Measurements from ENCODE around the gene AMN1. TPM values are rescaled to one million over a fixed set of nuclear protein-coding genes. Genes with fewer than 3 reads are reported as not detected.

The AMN1 gene
- total RNA-seq, 1 experiment from 2014 or later, result 26.9 TPM

DNA sequence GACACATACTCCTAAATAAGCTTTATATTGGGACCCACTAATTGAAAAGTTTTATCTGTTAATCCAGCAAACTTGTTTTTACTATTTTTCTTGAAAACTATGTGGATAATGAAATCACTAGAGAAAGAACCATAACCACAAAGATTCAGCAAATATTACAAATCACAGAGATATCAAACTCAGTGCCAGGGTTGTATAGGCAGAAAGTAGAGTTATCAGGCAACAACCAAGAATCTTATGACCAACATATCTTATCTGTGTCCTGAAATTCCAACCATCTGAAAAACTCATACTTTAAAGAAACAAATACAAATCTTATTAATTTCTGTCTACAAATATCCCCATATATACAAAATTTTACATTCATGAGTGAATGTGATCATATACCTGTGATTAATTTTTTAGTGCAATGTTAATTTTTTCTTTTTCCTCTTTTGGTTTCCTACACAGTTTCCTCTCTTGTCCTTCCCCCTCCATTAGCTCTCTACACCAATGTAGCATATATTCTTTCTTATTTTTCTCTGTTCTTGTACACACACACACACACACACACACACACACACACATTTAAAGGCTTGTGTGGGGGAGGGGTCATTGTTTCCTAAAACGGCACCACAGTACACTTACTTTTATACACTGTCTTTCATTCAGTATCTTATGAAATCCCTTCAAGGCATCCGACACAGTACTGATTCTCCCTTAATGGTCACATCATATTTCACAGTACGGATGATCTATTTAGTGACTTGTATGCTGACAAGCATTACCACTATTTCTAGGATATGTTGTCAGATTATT is 18.6 kb downstream of the AMN1 start:
- intact Hi-C loops (cut with micrococcal nuclease), result no loop called here
- CTCF ChIA-PET, result no interaction called here
- Histone ChIP-seq H3K27ac (ENCODE audit: low read depth, low read length) (no peak overlapping the region), H4K20me1 (ENCODE audit: insufficient read depth) (no peaks in the 10 kb centered on the region), H3K4me1 (ENCODE audit: control insufficient read depth in 1 of 2, insufficient read depth in 2 of 2, low read length in 2 of 2) (no peaks in the 10 kb centered on the region; a peak in 1 of 4 replicates), H3K36me3 (ENCODE audit: control insufficient read depth in 1 of 2, insufficient read depth in 2 of 2, low read length in 2 of 2) (0 out of 4 replicates have a peak, but pooled peaks cover 0 to 7% of the 10 kb centered on the region in 2 experiments), H3K9ac (ENCODE audit: low read length) (no peak overlapping the region), H3K4me2 (ENCODE audit: low read length) (no peak overlapping the region), H3K9me2 (ENCODE audit: insufficient read depth) (no peaks in the 10 kb centered on the region), H3K9me3 (ENCODE audit: control insufficient read depth in 1 of 2, insufficient read depth in 1 of 2, low read depth in 1 of 2, low read length in 2 of 2) (no peaks in the 10 kb centered on the region; a peak in 1 of 4 replicates), H2AFZ (ENCODE audit: low read depth, low read length, poor library complexity, severe bottlenecking) (no peak overlapping the region), H3K79me2 (ENCODE audit: insufficient read depth, low read length) (no peaks in the 10 kb centered on the region), H3K27me3 (ENCODE audit: insufficient read depth, low read length) (no peaks in the 10 kb centered on the region), H3K4me3 (replicated peaks in 1 of 2; ENCODE audit: low read depth in 1 of 2, low read length in 2 of 2) (no peak overlapping the region)
- RAD21 ChIA-PET (ENCODE audit: low non-redundant PET in 1 of 2, low total read pairs in 2 of 2, uncharacterized antibody in 2 of 2, unreplicated experiment in 2 of 2), result no interaction called here
- DNase-seq (ENCODE audit: low read depth, low spot score) (no peak), ATAC-seq (no peak)
- TF ChIP-seq ELF1 (IDR thresholded peaks at IDR 0.05; ENCODE audit: borderline replicate concordance, low read depth) (no peak), YY1 (IDR thresholded peaks at IDR 0.05; ENCODE audit: extremely low read depth, insufficient replicate concordance, low read depth, low read length) (no peak), EGR1 (IDR thresholded peaks at IDR 0.05; ENCODE audit: low read depth) (no peak), CBX3 (IDR thresholded peaks at IDR 0.05; ENCODE audit: low read depth) (no peak), SIN3A (IDR thresholded peaks at IDR 0.05; ENCODE audit: low read depth) (no peak), POLR2A (IDR thresholded peaks at IDR 0.05; ENCODE audit: borderline replicate concordance, extremely low read depth, insufficient read depth, insufficient read length) (no peak), ZNF274 (IDR thresholded peaks at IDR 0.05; ENCODE audit: low read depth, low read length) (no peak), TCF7L2 (IDR thresholded peaks at IDR 0.05; ENCODE audit: borderline replicate concordance, extremely low read depth, insufficient read depth, insufficient read length) (no peak), ZFX (IDR thresholded peaks at IDR 0.05) (no peak), EZH2 (IDR thresholded peaks at IDR 0.05) (no peak)
- TF ChIP-seq, protein P1, sequence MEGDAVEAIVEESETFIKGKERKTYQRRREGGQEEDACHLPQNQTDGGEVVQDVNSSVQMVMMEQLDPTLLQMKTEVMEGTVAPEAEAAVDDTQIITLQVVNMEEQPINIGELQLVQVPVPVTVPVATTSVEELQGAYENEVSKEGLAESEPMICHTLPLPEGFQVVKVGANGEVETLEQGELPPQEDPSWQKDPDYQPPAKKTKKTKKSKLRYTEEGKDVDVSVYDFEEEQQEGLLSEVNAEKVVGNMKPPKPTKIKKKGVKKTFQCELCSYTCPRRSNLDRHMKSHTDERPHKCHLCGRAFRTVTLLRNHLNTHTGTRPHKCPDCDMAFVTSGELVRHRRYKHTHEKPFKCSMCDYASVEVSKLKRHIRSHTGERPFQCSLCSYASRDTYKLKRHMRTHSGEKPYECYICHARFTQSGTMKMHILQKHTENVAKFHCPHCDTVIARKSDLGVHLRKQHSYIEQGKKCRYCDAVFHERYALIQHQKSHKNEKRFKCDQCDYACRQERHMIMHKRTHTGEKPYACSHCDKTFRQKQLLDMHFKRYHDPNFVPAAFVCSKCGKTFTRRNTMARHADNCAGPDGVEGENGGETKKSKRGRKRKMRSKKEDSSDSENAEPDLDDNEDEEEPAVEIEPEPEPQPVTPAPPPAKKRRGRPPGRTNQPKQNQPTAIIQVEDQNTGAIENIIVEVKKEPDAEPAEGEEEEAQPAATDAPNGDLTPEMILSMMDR (IDR thresholded peaks at IDR 0.05 in 2 of 3, conservative IDR thresholded peaks at IDR 0.05 in 1 of 3; ENCODE audit: borderline replicate concordance in 1 of 3, insufficient read depth in 1 of 3, low read depth in 2 of 3, low read length in 2 of 3), result no peak
- TF ChIP-seq, protein P2, sequence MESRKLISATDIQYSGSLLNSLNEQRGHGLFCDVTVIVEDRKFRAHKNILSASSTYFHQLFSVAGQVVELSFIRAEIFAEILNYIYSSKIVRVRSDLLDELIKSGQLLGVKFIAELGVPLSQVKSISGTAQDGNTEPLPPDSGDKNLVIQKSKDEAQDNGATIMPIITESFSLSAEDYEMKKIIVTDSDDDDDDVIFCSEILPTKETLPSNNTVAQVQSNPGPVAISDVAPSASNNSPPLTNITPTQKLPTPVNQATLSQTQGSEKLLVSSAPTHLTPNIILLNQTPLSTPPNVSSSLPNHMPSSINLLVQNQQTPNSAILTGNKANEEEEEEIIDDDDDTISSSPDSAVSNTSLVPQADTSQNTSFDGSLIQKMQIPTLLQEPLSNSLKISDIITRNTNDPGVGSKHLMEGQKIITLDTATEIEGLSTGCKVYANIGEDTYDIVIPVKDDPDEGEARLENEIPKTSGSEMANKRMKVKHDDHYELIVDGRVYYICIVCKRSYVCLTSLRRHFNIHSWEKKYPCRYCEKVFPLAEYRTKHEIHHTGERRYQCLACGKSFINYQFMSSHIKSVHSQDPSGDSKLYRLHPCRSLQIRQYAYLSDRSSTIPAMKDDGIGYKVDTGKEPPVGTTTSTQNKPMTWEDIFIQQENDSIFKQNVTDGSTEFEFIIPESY (IDR thresholded peaks at IDR 0.05; ENCODE audit: extremely low read depth, insufficient replicate concordance, low read length), result no peak
- TF ChIP-seq, protein P3, sequence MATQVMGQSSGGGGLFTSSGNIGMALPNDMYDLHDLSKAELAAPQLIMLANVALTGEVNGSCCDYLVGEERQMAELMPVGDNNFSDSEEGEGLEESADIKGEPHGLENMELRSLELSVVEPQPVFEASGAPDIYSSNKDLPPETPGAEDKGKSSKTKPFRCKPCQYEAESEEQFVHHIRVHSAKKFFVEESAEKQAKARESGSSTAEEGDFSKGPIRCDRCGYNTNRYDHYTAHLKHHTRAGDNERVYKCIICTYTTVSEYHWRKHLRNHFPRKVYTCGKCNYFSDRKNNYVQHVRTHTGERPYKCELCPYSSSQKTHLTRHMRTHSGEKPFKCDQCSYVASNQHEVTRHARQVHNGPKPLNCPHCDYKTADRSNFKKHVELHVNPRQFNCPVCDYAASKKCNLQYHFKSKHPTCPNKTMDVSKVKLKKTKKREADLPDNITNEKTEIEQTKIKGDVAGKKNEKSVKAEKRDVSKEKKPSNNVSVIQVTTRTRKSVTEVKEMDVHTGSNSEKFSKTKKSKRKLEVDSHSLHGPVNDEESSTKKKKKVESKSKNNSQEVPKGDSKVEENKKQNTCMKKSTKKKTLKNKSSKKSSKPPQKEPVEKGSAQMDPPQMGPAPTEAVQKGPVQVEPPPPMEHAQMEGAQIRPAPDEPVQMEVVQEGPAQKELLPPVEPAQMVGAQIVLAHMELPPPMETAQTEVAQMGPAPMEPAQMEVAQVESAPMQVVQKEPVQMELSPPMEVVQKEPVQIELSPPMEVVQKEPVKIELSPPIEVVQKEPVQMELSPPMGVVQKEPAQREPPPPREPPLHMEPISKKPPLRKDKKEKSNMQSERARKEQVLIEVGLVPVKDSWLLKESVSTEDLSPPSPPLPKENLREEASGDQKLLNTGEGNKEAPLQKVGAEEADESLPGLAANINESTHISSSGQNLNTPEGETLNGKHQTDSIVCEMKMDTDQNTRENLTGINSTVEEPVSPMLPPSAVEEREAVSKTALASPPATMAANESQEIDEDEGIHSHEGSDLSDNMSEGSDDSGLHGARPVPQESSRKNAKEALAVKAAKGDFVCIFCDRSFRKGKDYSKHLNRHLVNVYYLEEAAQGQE (IDR thresholded peaks at IDR 0.05; ENCODE audit: low read depth), result no peak
- TF ChIP-seq, protein P4, sequence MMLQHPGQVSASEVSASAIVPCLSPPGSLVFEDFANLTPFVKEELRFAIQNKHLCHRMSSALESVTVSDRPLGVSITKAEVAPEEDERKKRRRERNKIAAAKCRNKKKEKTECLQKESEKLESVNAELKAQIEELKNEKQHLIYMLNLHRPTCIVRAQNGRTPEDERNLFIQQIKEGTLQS (IDR thresholded peaks at IDR 0.05), result no peak
- BruUV-seq (replicated peaks), result no TSS peak
- POLR2A ChIA-PET, result no interaction called here
